ENCODE measurements around the gene PALD1. TPM values are rescaled to one million over a fixed set of nuclear protein-coding genes. Genes with fewer than 3 reads are reported as not detected.
A peak's percentile ranks its signal among the peaks of the same experiment; 100 is the strongest.

PALD1 gene
- total RNA-seq, 3 donors from 2014 or later (not counting 1 experiment from before 2014, with no cell fraction given), result 0.21 TPM; not detected in 2

GRCh38 chr10:70597856-70598815, 119.6 kb downstream of the PALD1 start:
- H3K4me1 ChIP-seq (ENCODE audit: control insufficient read depth, insufficient read depth, low read length), result peaks cover 86% of the 10 kb centered on the region
- intact Hi-C loops (cut with micrococcal nuclease), result loop anchor here (2.0 kb wide), 1 partner anchor 13 kb away; no protein-coding TSS in a partner anchor
- 70% methylated on average over 34 of the region's 34 CpGs for WGBS (ENCODE audit: insufficient coverage)
- no peaks in the 10 kb centered on the region for H3K9me3 ChIP-seq (ENCODE audit: control insufficient read depth, insufficient read depth, low read length)
- peaks cover 59% of the 10 kb centered on the region for H3K36me3 ChIP-seq (ENCODE audit: control insufficient read depth, insufficient read depth, low read length)
- no peaks in the 10 kb centered on the region for H3K27me3 ChIP-seq (ENCODE audit: control insufficient read depth, insufficient read depth, low read length)
- no peaks in the 10 kb centered on the region for H3K27me3 Mint-ChIP-seq (ENCODE audit: low read depth in 2 of 2)
- H3K4me3 ChIP-seq (ENCODE audit: low read length), result peak overlapping the region; percentile 88
- TF ChIP-seq CTCF (IDR thresholded peaks at IDR 0.05), result no peak
- ATAC-seq, result no peak
- peak overlapping the region; percentile 95 to 97 for H3K27ac Mint-ChIP-seq
- DNase-seq, result no peak
- peak overlapping the region; percentile 100 for H3K4me3 Mint-ChIP-seq
- no peak overlapping the region for H3K27ac ChIP-seq (ENCODE audit: low read length)
- H3K4me1 Mint-ChIP-seq, result peaks cover 74 to 92% of the 10 kb centered on the region in 2 donors
- H3K36me3 Mint-ChIP-seq, result peaks cover 24% of the 10 kb centered on the region
- no peaks in the 10 kb centered on the region for H3K9me3 Mint-ChIP-seq

GRCh38 chr10:70598857-70599295, 120.3 kb downstream of the PALD1 start:
- Histone ChIP-seq H3K27me3 (ENCODE audit: control insufficient read depth, insufficient read depth, low read length) (no peaks in the 10 kb centered on the region), H3K4me1 (ENCODE audit: control insufficient read depth, insufficient read depth, low read length) (peaks cover 86% of the 10 kb centered on the region), H3K36me3 (ENCODE audit: control insufficient read depth, insufficient read depth, low read length) (peaks cover 59% of the 10 kb centered on the region), H3K9me3 (ENCODE audit: control insufficient read depth, insufficient read depth, low read length) (no peaks in the 10 kb centered on the region), H3K4me3 (ENCODE audit: low read length) (peak overlapping the region; percentile 88), H3K27ac (ENCODE audit: low read length) (no peak overlapping the region)
- 49% methylated on average over 16 of the region's 16 CpGs for WGBS (ENCODE audit: insufficient coverage)
- H3K27ac Mint-ChIP-seq, result peak overlapping the region; percentile 95 to 97
- no peaks in the 10 kb centered on the region for H3K27me3 Mint-ChIP-seq (ENCODE audit: low read depth in 2 of 2)
- no peak for ATAC-seq
- no peak for TF ChIP-seq CTCF (IDR thresholded peaks at IDR 0.05)
- peaks cover 24% of the 10 kb centered on the region for H3K36me3 Mint-ChIP-seq
- intact Hi-C loops (cut with micrococcal nuclease), result no loop called here
- no peaks in the 10 kb centered on the region for H3K9me3 Mint-ChIP-seq
- H3K4me3 Mint-ChIP-seq, result peak overlapping the region; percentile 100
- DNase-seq, result peak in 1 of 2 donors; percentile 45
- peaks cover 74 to 92% of the 10 kb centered on the region in 2 donors for H3K4me1 Mint-ChIP-seq

GRCh38 chr10:70599319-70599718, 120.8 kb downstream of the PALD1 start:
- H3K27ac Mint-ChIP-seq, result peak overlapping the region; percentile 95 to 97
- peak overlapping the region; percentile 88 for H3K4me3 ChIP-seq (ENCODE audit: low read length)
- H3K4me1 ChIP-seq (ENCODE audit: control insufficient read depth, insufficient read depth, low read length), result peaks cover 83% of the 10 kb centered on the region
- H3K4me1 Mint-ChIP-seq, result peaks cover 74 to 92% of the 10 kb centered on the region in 2 donors
- no peaks in the 10 kb centered on the region for H3K27me3 ChIP-seq (ENCODE audit: control insufficient read depth, insufficient read depth, low read length)
- intact Hi-C loops (cut with micrococcal nuclease), result no loop called here
- H3K36me3 ChIP-seq (ENCODE audit: control insufficient read depth, insufficient read depth, low read length), result peaks cover 59% of the 10 kb centered on the region
- H3K27me3 Mint-ChIP-seq (ENCODE audit: low read depth in 2 of 2), result no peaks in the 10 kb centered on the region
- no peaks in the 10 kb centered on the region for H3K9me3 Mint-ChIP-seq
- peaks cover 24% of the 10 kb centered on the region for H3K36me3 Mint-ChIP-seq
- ATAC-seq (no peak), DNase-seq (no peak)
- no peak overlapping the region for H3K27ac ChIP-seq (ENCODE audit: low read length)
- no peak for TF ChIP-seq CTCF (IDR thresholded peaks at IDR 0.05)
- H3K9me3 ChIP-seq (ENCODE audit: control insufficient read depth, insufficient read depth, low read length), result no peaks in the 10 kb centered on the region
- 75% methylated on average over 7 of the region's 8 CpGs for WGBS (ENCODE audit: insufficient coverage)
- peak overlapping the region; percentile 100 for H3K4me3 Mint-ChIP-seq

Data from natural killer cell (primary cell).